ENCODE data around the gene FRMPD4.

DNA sequence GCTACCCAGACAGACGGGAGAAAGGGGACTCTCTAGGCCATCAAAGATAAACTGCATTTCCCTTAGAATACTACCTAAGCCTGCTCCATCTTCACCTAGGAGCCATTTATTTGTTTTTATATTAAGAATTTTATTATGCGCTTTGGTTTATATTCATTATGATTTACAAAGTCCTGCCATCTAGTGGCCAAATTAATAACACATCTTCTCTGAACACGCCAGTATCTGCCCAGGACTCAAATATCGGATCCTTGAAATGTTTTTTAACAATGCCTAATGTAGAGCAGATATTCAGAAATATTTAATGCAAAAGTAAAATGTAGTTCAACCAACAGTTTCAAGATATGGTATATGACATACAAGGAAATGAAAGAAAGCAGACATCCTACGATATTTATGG lies 632.2 kb downstream of the FRMPD4 start:
- TF ChIP-seq, protein P1, sequence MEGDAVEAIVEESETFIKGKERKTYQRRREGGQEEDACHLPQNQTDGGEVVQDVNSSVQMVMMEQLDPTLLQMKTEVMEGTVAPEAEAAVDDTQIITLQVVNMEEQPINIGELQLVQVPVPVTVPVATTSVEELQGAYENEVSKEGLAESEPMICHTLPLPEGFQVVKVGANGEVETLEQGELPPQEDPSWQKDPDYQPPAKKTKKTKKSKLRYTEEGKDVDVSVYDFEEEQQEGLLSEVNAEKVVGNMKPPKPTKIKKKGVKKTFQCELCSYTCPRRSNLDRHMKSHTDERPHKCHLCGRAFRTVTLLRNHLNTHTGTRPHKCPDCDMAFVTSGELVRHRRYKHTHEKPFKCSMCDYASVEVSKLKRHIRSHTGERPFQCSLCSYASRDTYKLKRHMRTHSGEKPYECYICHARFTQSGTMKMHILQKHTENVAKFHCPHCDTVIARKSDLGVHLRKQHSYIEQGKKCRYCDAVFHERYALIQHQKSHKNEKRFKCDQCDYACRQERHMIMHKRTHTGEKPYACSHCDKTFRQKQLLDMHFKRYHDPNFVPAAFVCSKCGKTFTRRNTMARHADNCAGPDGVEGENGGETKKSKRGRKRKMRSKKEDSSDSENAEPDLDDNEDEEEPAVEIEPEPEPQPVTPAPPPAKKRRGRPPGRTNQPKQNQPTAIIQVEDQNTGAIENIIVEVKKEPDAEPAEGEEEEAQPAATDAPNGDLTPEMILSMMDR (IDR thresholded peaks at IDR 0.05 in 8 of 11, conservative IDR thresholded peaks at IDR 0.05 in 3 of 11) = peak in 9 of 11 experiments; percentile 29 to 63 (median 58)
- no peak for TF ChIP-seq POLR2A (IDR thresholded peaks at IDR 0.05)
